Bladder microvascular endothelial cell (primary cell): ENCODE measurements around the gene PSG1. TPM values are rescaled to one million over a fixed set of nuclear protein-coding genes. Genes with fewer than 3 reads are reported as not detected.

Experiments
- total RNA-seq: library from RNA; depleted of rRNA; stranded (reverse); fragments of >200 nt; gene quantifications from 2 replicates; pipeline ENCODE4 v1.2.3, GENCODE V29; 2014

Gene PSG1
- 0.06 TPM in 1 of 2 replicates, not detected in the other for total RNA-seq

DNA sequence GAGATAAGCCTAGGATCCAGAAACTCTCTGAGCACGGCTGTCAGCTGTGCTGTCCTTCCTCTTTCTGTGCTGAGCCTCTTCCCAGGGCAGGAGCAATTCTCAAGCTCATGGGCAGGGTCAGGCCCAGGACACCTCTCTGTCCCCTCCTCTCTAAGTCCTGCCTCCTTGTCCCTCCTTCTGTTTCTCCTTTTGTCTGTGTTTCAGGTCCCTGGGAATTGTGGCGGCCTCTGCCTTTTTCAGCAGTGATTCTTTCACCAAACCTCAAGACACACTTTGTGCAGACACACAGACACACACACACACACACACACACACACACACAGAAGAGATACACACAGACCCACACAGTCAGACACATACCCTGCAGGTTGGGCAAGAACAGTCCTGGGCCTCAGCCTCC, at the start of gene PSG1:
Gene PSG1 (minus strand): TSS at position 101 of the 400 bp plus-strand sequence. CDS start 132 bp downstream, outside the sequence.

DNA sequence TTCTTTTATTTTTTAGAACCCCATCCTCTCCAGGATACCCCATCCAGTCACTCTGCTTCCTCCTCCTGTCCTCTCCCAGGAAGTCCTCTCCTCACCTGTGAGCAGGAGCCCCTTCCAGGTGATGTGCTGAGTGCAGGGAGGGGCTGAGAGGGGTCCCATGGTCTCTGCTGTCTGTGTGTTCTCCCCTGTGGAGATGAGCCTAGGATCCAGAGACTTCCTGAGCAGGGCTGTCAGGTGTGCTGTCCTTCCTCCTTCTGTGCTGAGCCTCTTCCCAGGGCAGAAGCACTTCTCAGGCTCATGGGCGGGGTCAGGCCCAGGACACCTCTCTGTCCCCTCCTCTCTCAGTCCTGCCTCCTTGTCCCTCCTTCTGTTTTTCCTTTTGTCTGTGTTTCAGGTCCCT, 38.1 kb upstream of the PSG1 start, which contains the start of gene PSG6:
Gene PSG6 (minus strand): TSS at position 261 of the 400 bp plus-strand sequence. CDS start 102 bp downstream, at position 159.

Other genes with a start within 250 kb of the PSG1 start
- gene PSG3, start 139.2 kb downstream of the PSG1 start, total RNA-seq, result 0.13 and 0.16 TPM in 2 replicates
- gene PSG8, start 114.0 kb downstream of the PSG1 start, total RNA-seq, result not detected in 2 replicates
- not detected in 2 replicates for gene PSG6, start 38.2 kb upstream of the PSG1 start, total RNA-seq
- gene PSG7, start 57.5 kb upstream of the PSG1 start, total RNA-seq, result not detected in 2 replicates
- not detected in 2 replicates for gene PSG11, start 146.8 kb upstream of the PSG1 start, total RNA-seq
- not detected in 2 replicates for gene PSG2, start 203.0 kb upstream of the PSG1 start, total RNA-seq